ENCODE data around the gene KIF16B. TPM values are rescaled to one million over a fixed set of nuclear protein-coding genes. Genes with fewer than 3 reads are reported as not detected.

Gene KIF16B
- total RNA-seq, 1 donor from 2014 or later: 27.0 TPM

- peaks cover 11% of the 10 kb centered on the region for H3K36me3 Mint-ChIP-seq (ENCODE audit: unreplicated experiment)
- H3K9me3 Mint-ChIP-seq (ENCODE audit: unreplicated experiment): peaks cover 3% of the 10 kb centered on the region
- H3K4me1 Mint-ChIP-seq (ENCODE audit: low read depth, unreplicated experiment): no peaks in the 10 kb centered on the region
- peaks cover 4% of the 10 kb centered on the region for H3K27me3 Mint-ChIP-seq (ENCODE audit: unreplicated experiment)
- H3K27ac Mint-ChIP-seq (ENCODE audit: unreplicated experiment): no peak overlapping the region
- TF ChIP-seq, protein P1, sequence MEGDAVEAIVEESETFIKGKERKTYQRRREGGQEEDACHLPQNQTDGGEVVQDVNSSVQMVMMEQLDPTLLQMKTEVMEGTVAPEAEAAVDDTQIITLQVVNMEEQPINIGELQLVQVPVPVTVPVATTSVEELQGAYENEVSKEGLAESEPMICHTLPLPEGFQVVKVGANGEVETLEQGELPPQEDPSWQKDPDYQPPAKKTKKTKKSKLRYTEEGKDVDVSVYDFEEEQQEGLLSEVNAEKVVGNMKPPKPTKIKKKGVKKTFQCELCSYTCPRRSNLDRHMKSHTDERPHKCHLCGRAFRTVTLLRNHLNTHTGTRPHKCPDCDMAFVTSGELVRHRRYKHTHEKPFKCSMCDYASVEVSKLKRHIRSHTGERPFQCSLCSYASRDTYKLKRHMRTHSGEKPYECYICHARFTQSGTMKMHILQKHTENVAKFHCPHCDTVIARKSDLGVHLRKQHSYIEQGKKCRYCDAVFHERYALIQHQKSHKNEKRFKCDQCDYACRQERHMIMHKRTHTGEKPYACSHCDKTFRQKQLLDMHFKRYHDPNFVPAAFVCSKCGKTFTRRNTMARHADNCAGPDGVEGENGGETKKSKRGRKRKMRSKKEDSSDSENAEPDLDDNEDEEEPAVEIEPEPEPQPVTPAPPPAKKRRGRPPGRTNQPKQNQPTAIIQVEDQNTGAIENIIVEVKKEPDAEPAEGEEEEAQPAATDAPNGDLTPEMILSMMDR (IDR thresholded peaks at IDR 0.05; ENCODE audit: partially characterized antibody, unreplicated experiment): no peak
- H3K4me3 Mint-ChIP-seq (ENCODE audit: unreplicated experiment): no peak overlapping the region
- no peak for DNase-seq
Observed at GRCh38 chr20:16378122-16378521, 195.1 kb downstream of the KIF16B start.

DNA sequence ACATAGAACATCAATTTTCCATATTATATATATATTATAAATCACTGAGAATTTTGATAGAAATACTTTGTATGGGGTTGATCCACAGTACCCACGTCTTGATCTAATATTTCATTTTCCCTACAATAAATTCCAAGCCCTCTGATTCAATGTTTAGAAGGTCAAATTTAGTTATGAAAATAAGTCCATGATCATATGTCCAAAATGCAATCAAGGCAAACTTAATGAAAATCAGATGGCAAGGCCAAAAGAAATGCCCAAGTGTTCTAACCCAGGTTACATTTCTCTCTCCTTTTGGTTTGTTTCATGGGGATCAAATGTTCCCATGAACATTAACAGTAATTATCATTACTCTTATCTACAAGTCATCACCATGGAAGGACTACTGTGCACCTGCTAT lies 203.8 kb downstream of the KIF16B start:
- Mint-ChIP-seq H3K9me3 (ENCODE audit: unreplicated experiment) (peaks cover 1% of the 10 kb centered on the region), H3K27me3 (ENCODE audit: unreplicated experiment) (peaks cover 3% of the 10 kb centered on the region), H3K27ac (ENCODE audit: unreplicated experiment) (no peak overlapping the region), H3K36me3 (ENCODE audit: unreplicated experiment) (peaks cover 20% of the 10 kb centered on the region), H3K4me3 (ENCODE audit: unreplicated experiment) (no peak overlapping the region), H3K4me1 (ENCODE audit: low read depth, unreplicated experiment) (no peaks in the 10 kb centered on the region)
- no peak for DNase-seq
- TF ChIP-seq, protein P1 (IDR thresholded peaks at IDR 0.05; ENCODE audit: partially characterized antibody, unreplicated experiment): no peak

- Mint-ChIP-seq H3K27ac (ENCODE audit: unreplicated experiment) (no peak overlapping the region), H3K4me3 (ENCODE audit: unreplicated experiment) (no peak overlapping the region), H3K27me3 (ENCODE audit: unreplicated experiment) (peaks cover 3% of the 10 kb centered on the region), H3K4me1 (ENCODE audit: low read depth, unreplicated experiment) (no peaks in the 10 kb centered on the region), H3K9me3 (ENCODE audit: unreplicated experiment) (peaks cover 1% of the 10 kb centered on the region), H3K36me3 (ENCODE audit: unreplicated experiment) (peaks cover 20% of the 10 kb centered on the region)
- TF ChIP-seq, protein P1 (IDR thresholded peaks at IDR 0.05; ENCODE audit: partially characterized antibody, unreplicated experiment): no peak
- no peak for DNase-seq
Observed at GRCh38 chr20:16368645-16369292, 204.5 kb downstream of the KIF16B start.

- DNase-seq: no peak
- Mint-ChIP-seq H3K36me3 (ENCODE audit: unreplicated experiment) (peaks cover 16% of the 10 kb centered on the region), H3K4me1 (ENCODE audit: low read depth, unreplicated experiment) (no peaks in the 10 kb centered on the region), H3K4me3 (ENCODE audit: unreplicated experiment) (no peak overlapping the region), H3K9me3 (ENCODE audit: unreplicated experiment) (no peaks in the 10 kb centered on the region), H3K27me3 (ENCODE audit: unreplicated experiment) (peaks cover 2% of the 10 kb centered on the region), H3K27ac (ENCODE audit: unreplicated experiment) (no peak overlapping the region)
- TF ChIP-seq, protein P1 (IDR thresholded peaks at IDR 0.05; ENCODE audit: partially characterized antibody, unreplicated experiment): no peak
Observed at GRCh38 chr20:16367948-16368560, 205.2 kb downstream of the KIF16B start.

DNA sequence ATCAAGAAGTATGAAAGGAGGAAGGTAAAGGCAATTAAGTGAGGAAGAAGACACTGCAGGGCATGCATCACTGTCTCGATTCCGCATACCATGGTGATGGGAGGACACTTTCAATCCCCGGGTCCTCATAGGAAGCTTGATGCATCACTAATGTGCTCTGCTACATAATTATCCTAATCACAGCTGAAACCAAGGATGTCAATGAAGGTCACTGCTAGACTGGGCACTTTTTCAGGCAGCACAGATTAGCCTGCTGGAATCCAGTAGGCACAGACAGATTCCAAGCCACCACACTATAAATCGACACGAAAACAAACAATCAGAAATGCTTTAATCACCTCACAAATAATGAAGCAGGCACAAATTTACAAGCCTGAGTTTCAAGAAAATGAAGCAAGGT lies 206.7 kb downstream of the KIF16B start:
- Mint-ChIP-seq H3K9me3 (ENCODE audit: unreplicated experiment) (no peaks in the 10 kb centered on the region), H3K4me1 (ENCODE audit: low read depth, unreplicated experiment) (no peaks in the 10 kb centered on the region), H3K27ac (ENCODE audit: unreplicated experiment) (no peak overlapping the region), H3K36me3 (ENCODE audit: unreplicated experiment) (peaks cover 16% of the 10 kb centered on the region), H3K27me3 (ENCODE audit: unreplicated experiment) (peaks cover 2% of the 10 kb centered on the region), H3K4me3 (ENCODE audit: unreplicated experiment) (no peak overlapping the region)
- no peak for DNase-seq
- TF ChIP-seq, protein P1 (IDR thresholded peaks at IDR 0.05; ENCODE audit: partially characterized antibody, unreplicated experiment): no peak
